ENCODE data around the gene C19orf25. TPM values are rescaled to one million over a fixed set of nuclear protein-coding genes. Genes with fewer than 3 reads are reported as not detected.

Gene C19orf25
- polyA plus RNA-seq, 1 of the 3 experiments (the other 2 are of a cell fraction) = 25.3 TPM

- Histone ChIP-seq H4K20me1 (ENCODE audit: insufficient read depth) (peaks cover 36% of the 10 kb centered on the region), H3K36me3 (replicated peaks in 1 of 2; ENCODE audit: control insufficient read depth in 1 of 2, insufficient read depth in 2 of 2, low read length in 1 of 2) (peaks cover 7 to 17% of the 10 kb centered on the region in 2 experiments), H3K9me3 (no peaks in the 10 kb centered on the region), H3F3A (replicated peaks; ENCODE audit: insufficient read depth) (no peaks in the 10 kb centered on the region), H3K4me3 (ENCODE audit: low read depth in 2 of 2, low read length in 1 of 2) (no peak overlapping the region), H2AFZ (ENCODE audit: low read depth) (no peak overlapping the region), H3K4me1 (ENCODE audit: control insufficient read depth in 1 of 2, insufficient read depth in 2 of 2, low read depth in 1 of 2, low read length in 1 of 2) (peaks cover 3 to 16% of the 10 kb centered on the region in 2 experiments; a peak in 1 of 4 replicates), H3K27ac (ENCODE audit: low read depth in 2 of 2, low read length in 1 of 2) (no peak overlapping the region), H3K27me3 (ENCODE audit: insufficient read depth) (no peaks in the 10 kb centered on the region), H3K9ac (no peak overlapping the region), H3K4me2 (no peak overlapping the region), H3K79me2 (ENCODE audit: insufficient read depth) (peaks cover 52% of the 10 kb centered on the region), H3K9me2 (no peaks in the 10 kb centered on the region)
- POLR2A ChIA-PET = interaction anchor here (2.0 kb wide), 1 partner anchor 19 kb away, joined by 10 read pairs; no protein-coding TSS in a partner anchor
- CTCF ChIA-PET = no interaction called here
- DNase-seq = peak; percentile 25
- TF ChIP-seq JUND (IDR thresholded peaks at IDR 0.05) = no peak
- no peak for TF ChIP-seq IRF3 (IDR thresholded peaks at IDR 0.05; ENCODE audit: low read depth, low read length)
- no peak for TF ChIP-seq SIN3A (IDR thresholded peaks at IDR 0.05; ENCODE audit: borderline replicate concordance, low read depth, low read length)
- no peak for TF ChIP-seq ELF1 (IDR thresholded peaks at IDR 0.05)
- TF ChIP-seq REST (IDR thresholded peaks at IDR 0.05; ENCODE audit: low read depth, low read length) = no peak
- TF ChIP-seq RCOR1 (IDR thresholded peaks at IDR 0.05; ENCODE audit: low read length) = no peak
- no peak for TF ChIP-seq GATA2 (CRISPR knock-in tag; IDR thresholded peaks at IDR 0.05)
- TF ChIP-seq GABPA (IDR thresholded peaks at IDR 0.05; ENCODE audit: low read depth) = no peak
- no peak for TF ChIP-seq ZBTB33 (IDR thresholded peaks at IDR 0.05; ENCODE audit: borderline replicate concordance, low read depth)
- TF ChIP-seq USF1 (IDR thresholded peaks at IDR 0.05; ENCODE audit: borderline replicate concordance, low read depth) = no peak
- TF ChIP-seq NFIC (IDR thresholded peaks at IDR 0.05; ENCODE audit: borderline replicate concordance) = no peak
- TF ChIP-seq SMC3 (IDR thresholded peaks at IDR 0.05; ENCODE audit: low read depth, low read length) = no peak
- WGBS (ENCODE audit: low lambda C conversion rate) = 94% methylated on average over 10 of the region's 26 CpGs
These were observed 4.2 kb downstream of the C19orf25 start for GRCh38 chr19:1474765-1475351.

All from SK-N-SH (cell line).